Measurements from ENCODE around the gene MECP2.

DNA sequence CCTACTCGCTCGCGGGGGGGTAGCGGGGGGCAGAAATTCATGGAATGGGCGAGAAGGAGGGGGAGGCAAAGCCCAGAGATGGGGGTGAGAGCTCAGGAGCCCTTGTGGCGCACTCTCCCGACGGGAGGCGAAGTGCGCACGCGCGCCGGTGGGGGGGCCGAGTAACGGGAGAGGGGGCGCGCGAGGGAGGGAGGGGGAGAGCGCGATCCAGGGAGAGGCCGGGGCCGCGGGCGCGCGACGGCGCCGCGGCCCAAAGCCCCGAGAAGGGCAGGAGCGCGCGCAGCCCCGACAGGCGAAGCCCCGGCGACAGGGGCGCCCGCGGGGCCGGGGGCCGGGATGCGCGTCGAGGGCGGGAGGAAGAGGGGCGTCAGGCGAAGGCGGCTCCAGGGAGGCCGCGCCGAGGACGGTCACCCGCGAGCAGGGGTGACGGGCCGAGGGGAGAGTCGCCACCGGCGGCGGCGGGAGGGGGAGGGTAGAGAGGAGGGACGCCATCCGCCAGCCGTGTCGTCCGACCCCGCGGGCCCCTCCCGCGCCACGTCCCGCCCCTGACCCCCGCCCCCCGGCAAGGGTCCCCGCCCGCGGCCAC, 421 bp downstream of the MECP2 start:
- TF ChIP-seq, protein P1, sequence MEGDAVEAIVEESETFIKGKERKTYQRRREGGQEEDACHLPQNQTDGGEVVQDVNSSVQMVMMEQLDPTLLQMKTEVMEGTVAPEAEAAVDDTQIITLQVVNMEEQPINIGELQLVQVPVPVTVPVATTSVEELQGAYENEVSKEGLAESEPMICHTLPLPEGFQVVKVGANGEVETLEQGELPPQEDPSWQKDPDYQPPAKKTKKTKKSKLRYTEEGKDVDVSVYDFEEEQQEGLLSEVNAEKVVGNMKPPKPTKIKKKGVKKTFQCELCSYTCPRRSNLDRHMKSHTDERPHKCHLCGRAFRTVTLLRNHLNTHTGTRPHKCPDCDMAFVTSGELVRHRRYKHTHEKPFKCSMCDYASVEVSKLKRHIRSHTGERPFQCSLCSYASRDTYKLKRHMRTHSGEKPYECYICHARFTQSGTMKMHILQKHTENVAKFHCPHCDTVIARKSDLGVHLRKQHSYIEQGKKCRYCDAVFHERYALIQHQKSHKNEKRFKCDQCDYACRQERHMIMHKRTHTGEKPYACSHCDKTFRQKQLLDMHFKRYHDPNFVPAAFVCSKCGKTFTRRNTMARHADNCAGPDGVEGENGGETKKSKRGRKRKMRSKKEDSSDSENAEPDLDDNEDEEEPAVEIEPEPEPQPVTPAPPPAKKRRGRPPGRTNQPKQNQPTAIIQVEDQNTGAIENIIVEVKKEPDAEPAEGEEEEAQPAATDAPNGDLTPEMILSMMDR (IDR thresholded peaks at IDR 0.05), result no peak
- TF ChIP-seq POLR2A (IDR thresholded peaks at IDR 0.05), result no peak
